Measurements from ENCODE around the gene LDB2.

GRCh38 chr4:16867827-16868226 is 30.6 kb downstream of the LDB2 start:
- TF ChIP-seq EZH2 (IDR thresholded peaks at IDR 0.05; ENCODE audit: low read length, unreplicated experiment) (no peak), CTCF (conservative IDR thresholded peaks at IDR 0.05; ENCODE audit: low read depth, low read length) (no peak)

Measured in PC-3 (cell line).